DMS114 treated with DMSO at 0.1 percent for 48 hours (cell line): ENCODE results near the gene PNLIP.

Source experiments
- DNase-seq: peaks from one replicate; lab custom pipeline; 2025; ENCODE audit not compliant: unreplicated experiment; lab: John Stamatoyannopoulos, UW

Gene PNLIP

DNA sequence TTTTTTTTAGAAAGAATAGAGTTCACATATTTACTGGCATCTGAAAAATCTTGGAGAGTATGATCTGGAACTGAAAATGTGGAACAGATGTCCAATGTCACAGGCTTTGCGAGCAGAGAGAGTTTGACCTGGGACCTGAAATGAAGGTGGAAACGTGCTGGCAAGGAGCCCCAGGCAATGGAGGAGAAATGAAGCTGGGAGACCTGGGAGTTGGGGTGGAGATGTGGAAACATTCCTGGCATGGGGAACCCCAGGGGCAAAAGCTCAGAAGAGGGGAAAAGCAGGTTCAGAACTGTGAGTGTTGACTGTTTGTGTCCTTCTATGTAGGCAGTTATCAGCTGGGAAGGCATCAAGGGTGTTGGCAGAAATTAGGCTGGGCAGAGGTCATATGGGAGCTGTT is 67.7 kb downstream of the PNLIP start:
- DNase-seq: no peak

DNA sequence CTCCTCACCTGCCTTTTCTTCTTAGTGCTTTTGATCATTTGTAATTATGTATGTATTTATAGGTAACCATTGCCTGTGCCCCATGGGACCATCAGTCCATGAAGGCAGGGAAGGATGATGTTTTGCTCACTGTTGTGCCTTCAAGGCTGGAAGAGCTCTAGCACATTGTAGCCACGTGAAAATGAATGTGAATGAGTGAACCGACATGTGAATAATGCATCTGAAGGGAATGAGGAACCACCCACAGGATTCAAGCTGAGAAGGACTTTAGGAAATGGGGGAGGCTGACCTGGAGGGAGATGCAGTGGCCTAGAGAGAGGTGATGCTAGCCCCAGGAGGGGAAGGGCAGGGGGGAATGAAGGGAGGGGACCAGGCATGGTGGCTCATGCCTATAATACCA is 69.1 kb downstream of the PNLIP start:
- DNase-seq: no peak

DNA sequence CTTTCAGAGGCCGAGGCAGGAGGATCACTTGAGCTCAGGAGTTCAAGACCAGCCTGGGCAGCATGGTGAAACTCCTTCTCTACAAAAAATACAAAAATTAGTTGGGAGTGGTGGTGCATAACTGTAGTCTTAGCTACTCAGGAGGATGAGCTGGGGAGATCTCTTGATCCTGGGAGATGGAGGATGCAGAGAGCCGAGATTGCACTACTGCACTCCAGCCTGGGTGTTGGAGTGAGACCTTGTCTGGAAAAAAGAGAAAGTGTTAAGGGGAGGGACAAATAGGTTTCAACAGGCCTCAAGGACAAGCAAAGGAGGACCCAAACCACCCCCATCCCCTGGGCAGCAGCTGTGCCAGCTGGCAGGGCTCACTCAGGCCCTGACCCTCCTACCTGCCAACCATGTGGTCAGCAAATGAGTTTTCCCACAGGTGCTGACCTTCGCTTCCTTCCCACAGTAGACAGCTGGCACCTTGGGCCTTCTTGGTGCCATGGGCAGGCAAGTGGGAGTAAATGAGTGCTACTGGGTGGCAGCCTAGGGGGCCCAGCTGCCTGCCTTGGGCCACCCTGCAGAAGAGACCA is 69.6 kb downstream of the PNLIP start:
- DNase-seq: no peak
